Keratinocyte (primary cell): ENCODE results near the gene TNIP1. TPM values are rescaled to one million over a fixed set of nuclear protein-coding genes. Genes with fewer than 3 reads are reported as not detected.

Experiments used
- DNase-seq: peaks from one replicate; pipeline ENCODE4 v3.0.0-alpha.2; 2011; ENCODE audit warnings: low read depth, missing footprints, low spot score
- FAIRE-seq: peaks from 2 replicates; lab custom pipeline; 2011; peaks lifted over from hg19 to GRCh38; lab: Jason Lieb, UNC
- H2AFZ ChIP-seq: 2 replicates; pipeline ENCODE4 v1.6.0; 2012; ENCODE audit warnings: low read length, control low read depth, inconsistent platforms; ENCODE audit not compliant: control insufficient read depth
- H3K27ac ChIP-seq: 2 replicates; pipeline ENCODE4 v1.5.1; 2011; ENCODE audit warnings: low read length; ENCODE audit not compliant: control insufficient read depth, insufficient read depth
- H3K27me3 ChIP-seq: 3 replicates; pipeline ENCODE4 v1.6.0; 2011; ENCODE audit warnings: low read length; ENCODE audit not compliant: control insufficient read depth, insufficient read depth; ENCODE audit errors: extremely low read depth
- H3K36me3 ChIP-seq, 2 experiments: 2 replicates in 1 of 2; 3 replicates in 1 of 2; pipeline ENCODE4 v1.5.1; 2011; ENCODE audit warnings: low read length in 2 of 2, mild to moderate bottlenecking in 1 of 2; ENCODE audit not compliant: control insufficient read depth in 2 of 2, insufficient read depth in 2 of 2; ENCODE audit errors: extremely low read depth in 1 of 2
- H3K4me1 ChIP-seq: 3 replicates; pipeline ENCODE4 v1.5.1; 2011; ENCODE audit warnings: low read length; ENCODE audit not compliant: control insufficient read depth, insufficient read depth; ENCODE audit errors: extremely low read depth
- H3K4me2 ChIP-seq: 3 replicates; pipeline ENCODE4 v1.6.0; 2011; ENCODE audit warnings: low read depth, low read length; ENCODE audit not compliant: control insufficient read depth, insufficient read depth; ENCODE audit errors: extremely low read depth
- H3K4me3 ChIP-seq, 3 experiments: fragments of 200-600 bp in 1 of 3; sonication (generic) in 1 of 3; 2 replicates in 2 of 3; 3 replicates in 1 of 3; pipeline ENCODE4 v1.5.1; 2011 to 2016; ENCODE audit warnings: low read length in 3 of 3, mild to moderate bottlenecking in 3 of 3, control low read depth in 2 of 3, inconsistent platforms in 1 of 3, low read depth in 1 of 3, mixed read lengths in 1 of 3, mixed run types in 1 of 3, moderate library complexity in 1 of 3; ENCODE audit not compliant: control insufficient read depth in 2 of 3, insufficient read depth in 2 of 3; ENCODE audit errors: extremely low read depth in 1 of 3
- H3K79me2 ChIP-seq: 2 replicates; pipeline ENCODE4 v1.6.0; 2012; ENCODE audit warnings: low read length; ENCODE audit not compliant: control insufficient read depth, insufficient read depth
- H3K9ac ChIP-seq: 3 replicates; pipeline ENCODE4 v1.6.0; 2011; ENCODE audit warnings: low read length; ENCODE audit not compliant: control insufficient read depth, insufficient read depth; ENCODE audit errors: extremely low read depth
- H3K9me1 ChIP-seq: 3 replicates; pipeline ENCODE4 v1.6.0; 2011; ENCODE audit warnings: low read length; ENCODE audit not compliant: control insufficient read depth, insufficient read depth; ENCODE audit errors: extremely low read depth
- H3K9me3 ChIP-seq: 2 replicates; pipeline ENCODE4 v1.5.1; 2012; ENCODE audit warnings: low read depth, low read length; ENCODE audit not compliant: control insufficient read depth
- H4K20me1 ChIP-seq: 3 replicates; pipeline ENCODE4 v1.6.0; 2011; ENCODE audit warnings: low read length; ENCODE audit not compliant: control insufficient read depth, insufficient read depth; ENCODE audit errors: extremely low read depth
- EZH2 ChIP-seq: IDR thresholded peaks from one replicate; pipeline ENCODE4 v1.6.1; 2012; ENCODE audit warnings: inconsistent platforms, mild to moderate bottlenecking, low read length, moderate library complexity
- dilution Hi-C: fragments of 300-500 bp; cut with MboI; formaldehyde crosslinking; loops from one replicate; pipeline ENCODE4 v1.7.0; 2020; ENCODE audit warnings: low sequenced_read_pairs; ENCODE audit not compliant: extremely low pct_ligation_motif_present
- polyA plus RNA-seq, 5 experiments: library from polyadenylated mRNA; depleted of rRNA in 3 of 5; stranded (reverse) in 3 of 5; stranded (forward) in 1 of 5; unstranded in 1 of 5; fragments of >200 nt; gene quantifications; 1 replicate in 1 of 5; 2 replicates in 3 of 5; 3 replicates in 1 of 5; pipeline versions ENCODE4 v1.2.1 to v1.2.3, GENCODE V29; 2011 to 2012; ENCODE audit warnings: missing spikeins in 2 of 5, low read depth in 1 of 5, low replicate concordance in 1 of 5
- TF ChIP-seq, protein P1 (sequence below), 3 experiments: IDR thresholded peaks in 1 of 3; conservative IDR thresholded peaks in 1 of 3; optimal IDR thresholded peaks in 1 of 3; 2 replicates in 2 of 3; 3 replicates in 1 of 3; pipeline versions ENCODE3 to v1.5.1; 2011; ENCODE audit warnings: low read length in 3 of 3, mild to moderate bottlenecking in 3 of 3, moderate library complexity in 2 of 3, control low read depth in 1 of 3, inconsistent platforms in 1 of 3; ENCODE audit not compliant: insufficient read depth in 2 of 3; ENCODE audit errors: extremely low read depth in 1 of 3

TNIP1 gene
- polyA plus RNA-seq, 1 donor (not counting 4 experiments of a cell fraction or from before 2014, with no cell fraction given): 47.9 TPM

DNA sequence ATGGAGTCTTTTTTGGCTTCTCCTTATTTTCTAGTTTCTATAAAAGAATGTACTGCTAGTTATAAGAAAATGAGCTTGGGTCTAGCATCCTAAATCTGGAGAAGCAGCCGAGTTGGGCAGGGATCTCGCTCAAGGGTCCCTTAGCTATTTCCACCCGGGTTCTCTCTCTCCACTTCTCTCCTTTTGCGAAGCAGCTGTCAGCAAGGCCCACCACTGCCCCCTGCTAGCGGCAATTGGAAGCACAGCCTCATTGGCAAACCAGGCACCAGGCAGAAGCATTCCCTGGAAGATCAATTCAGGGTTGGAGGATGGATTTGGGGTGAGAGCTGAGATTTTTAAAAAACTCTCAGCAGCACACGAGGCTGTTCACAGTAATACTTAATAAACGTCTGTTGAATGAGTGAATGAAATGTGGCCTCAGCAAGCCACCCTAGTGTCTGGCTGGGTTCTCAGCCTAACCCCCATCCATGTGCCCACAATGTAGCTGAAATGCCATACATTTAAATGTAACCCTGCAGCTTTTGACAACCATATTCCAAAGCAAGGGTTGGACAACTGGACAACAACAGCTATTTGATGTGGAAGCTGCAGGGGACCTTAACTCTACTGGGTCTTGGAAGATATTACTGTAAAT, 34.6 kb upstream of the TNIP1 start:
- Histone ChIP-seq H3K9me3 (no peaks in the 10 kb centered on the region), H3K9ac (no peak overlapping the region), H3K4me1 (no peaks in the 10 kb centered on the region), H3K4me3 (no peak overlapping the region), H3K4me2 (no peak overlapping the region), H3K36me3 (no peaks in the 10 kb centered on the region), H2AFZ (no peak overlapping the region), H3K27ac (no peak overlapping the region), H3K79me2 (no peaks in the 10 kb centered on the region), H3K9me1 (no peaks in the 10 kb centered on the region), H4K20me1 (no peaks in the 10 kb centered on the region), H3K27me3 (no peaks in the 10 kb centered on the region)
- FAIRE-seq (peak; percentile 67), DNase-seq (peak; percentile 33)
- TF ChIP-seq, protein P1, sequence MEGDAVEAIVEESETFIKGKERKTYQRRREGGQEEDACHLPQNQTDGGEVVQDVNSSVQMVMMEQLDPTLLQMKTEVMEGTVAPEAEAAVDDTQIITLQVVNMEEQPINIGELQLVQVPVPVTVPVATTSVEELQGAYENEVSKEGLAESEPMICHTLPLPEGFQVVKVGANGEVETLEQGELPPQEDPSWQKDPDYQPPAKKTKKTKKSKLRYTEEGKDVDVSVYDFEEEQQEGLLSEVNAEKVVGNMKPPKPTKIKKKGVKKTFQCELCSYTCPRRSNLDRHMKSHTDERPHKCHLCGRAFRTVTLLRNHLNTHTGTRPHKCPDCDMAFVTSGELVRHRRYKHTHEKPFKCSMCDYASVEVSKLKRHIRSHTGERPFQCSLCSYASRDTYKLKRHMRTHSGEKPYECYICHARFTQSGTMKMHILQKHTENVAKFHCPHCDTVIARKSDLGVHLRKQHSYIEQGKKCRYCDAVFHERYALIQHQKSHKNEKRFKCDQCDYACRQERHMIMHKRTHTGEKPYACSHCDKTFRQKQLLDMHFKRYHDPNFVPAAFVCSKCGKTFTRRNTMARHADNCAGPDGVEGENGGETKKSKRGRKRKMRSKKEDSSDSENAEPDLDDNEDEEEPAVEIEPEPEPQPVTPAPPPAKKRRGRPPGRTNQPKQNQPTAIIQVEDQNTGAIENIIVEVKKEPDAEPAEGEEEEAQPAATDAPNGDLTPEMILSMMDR (optimal IDR thresholded peaks at IDR 0.05 in 1 of 3, IDR thresholded peaks at IDR 0.05 in 1 of 3, conservative IDR thresholded peaks at IDR 0.05 in 1 of 3; ENCODE audit: extremely low read depth in 1 of 3, insufficient read depth in 2 of 3, low read length in 3 of 3): peak; percentile 94 to 96 (median 95)
- TF ChIP-seq EZH2: no peak
- dilution Hi-C loops: no loop called here

DNA sequence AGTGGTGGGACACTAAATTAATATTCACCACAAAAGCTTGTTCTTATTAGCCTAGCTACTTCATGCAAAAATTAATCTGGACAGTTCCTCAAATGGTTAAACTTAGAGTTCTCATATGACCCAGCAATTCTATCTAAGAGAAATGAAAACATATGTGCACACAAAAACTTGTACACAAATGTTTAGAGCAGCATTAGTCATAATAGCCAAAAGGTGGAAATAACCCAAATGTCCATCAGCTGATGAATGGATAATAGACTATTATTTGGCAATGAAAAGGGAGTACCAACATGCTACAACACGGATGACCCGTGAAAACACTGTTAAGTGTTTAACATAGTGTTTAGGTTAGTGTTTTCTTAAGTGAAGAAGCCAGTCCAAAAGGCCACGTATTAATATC, 32.8 kb upstream of the TNIP1 start:
- Histone ChIP-seq H3K4me1 (no peaks in the 10 kb centered on the region), H3K27me3 (no peaks in the 10 kb centered on the region), H3K9me3 (no peaks in the 10 kb centered on the region), H3K9ac (no peak overlapping the region), H3K4me3 (no peak overlapping the region), H2AFZ (no peak overlapping the region), H3K4me2 (no peak overlapping the region), H3K36me3 (no peaks in the 10 kb centered on the region), H3K9me1 (no peaks in the 10 kb centered on the region), H3K27ac (no peak overlapping the region), H3K79me2 (no peaks in the 10 kb centered on the region), H4K20me1 (no peaks in the 10 kb centered on the region)
- no peak for TF ChIP-seq EZH2
- TF ChIP-seq, protein P1 (optimal IDR thresholded peaks at IDR 0.05 in 1 of 3, IDR thresholded peaks at IDR 0.05 in 1 of 3, conservative IDR thresholded peaks at IDR 0.05 in 1 of 3; ENCODE audit: extremely low read depth in 1 of 3, insufficient read depth in 2 of 3, low read length in 3 of 3): no peak
- FAIRE-seq: no peak
- DNase-seq: no peak
- dilution Hi-C loops: no loop called here
